H1 (cell line): ENCODE results near the gene FXYD3. TPM values are rescaled to one million over a fixed set of nuclear protein-coding genes. Genes with fewer than 3 reads are reported as not detected.

Experiments used
- CTCF ChIA-PET: fragments of 300-600 bp; sonication (Branson Sonifier 250); formaldehyde crosslinking; loops from one replicate; lab custom pipeline; 2021; ENCODE audit not compliant: partially characterized antibody; lab: Charles Lee
- POLR2A ChIA-PET: fragments of 300-600 bp; sonication (Branson Sonifier 250); formaldehyde crosslinking; loops from one replicate; lab custom pipeline; 2021; ENCODE audit warnings: inconsistent platforms; ENCODE audit not compliant: partially characterized antibody; lab: Charles Lee
- DNase-seq, 2 experiments: peaks; one replicate each; pipeline versions ENCODE4 v3.0.0 to v3.0.0-alpha.2; 2010 to 2022; ENCODE audit warnings: low spot score in 2 of 2, low read depth in 1 of 2, mixed read lengths in 1 of 2
- FAIRE-seq: peaks from 2 replicates; lab custom pipeline; 2011; peaks lifted over from hg19 to GRCh38; lab: Jason Lieb, UNC
- H2AFZ ChIP-seq: 2 replicates; pipeline ENCODE4 v1.8.1; 2012; ENCODE audit warnings: low read length, inconsistent platforms
- H2AK5ac ChIP-seq: 2 replicates; pipeline ENCODE4 v1.6.1; 2013; ENCODE audit warnings: low read depth, low read length
- H2BK120ac ChIP-seq: replicated peaks from 2 replicates; pipeline ENCODE3; 2013; ENCODE audit warnings: low read depth, low read length, inconsistent platforms
- H2BK12ac ChIP-seq: 2 replicates; pipeline ENCODE4 v1.6.1; 2013; ENCODE audit warnings: low read depth, low read length
- H2BK15ac ChIP-seq: 2 replicates; pipeline ENCODE4 v1.6.1; 2013; ENCODE audit warnings: low read length
- H2BK20ac ChIP-seq: 2 replicates; pipeline ENCODE4 v1.6.1; 2013; ENCODE audit warnings: low read length
- H2BK5ac ChIP-seq: 2 replicates; pipeline ENCODE4 v1.6.1; 2013; ENCODE audit warnings: low read depth, low read length
- H3K14ac ChIP-seq: 2 replicates; pipeline ENCODE4 v1.6.1; 2013; ENCODE audit warnings: inconsistent platforms; ENCODE audit not compliant: insufficient read length
- H3K18ac ChIP-seq: 2 replicates; pipeline ENCODE4 v1.6.1; 2013; ENCODE audit warnings: low read length; ENCODE audit errors: extremely low read depth
- H3K23ac ChIP-seq: 2 replicates; pipeline ENCODE4 v1.6.1; 2013; ENCODE audit warnings: inconsistent platforms; ENCODE audit not compliant: insufficient read length
- H3K23me2 ChIP-seq: 2 replicates; pipeline ENCODE4 v1.6.1; 2013; ENCODE audit warnings: low read depth, low read length
- H3K27ac ChIP-seq: 2 replicates; pipeline ENCODE4 v1.6.1; 2011; ENCODE audit warnings: low read depth, low read length, inconsistent platforms
- H3K27me3 ChIP-seq, 4 experiments: replicated peaks in 1 of 4; 1 replicate in 1 of 4; 2 replicates in 3 of 4; pipeline versions ENCODE4 v1.6.1 to v1.8.1; 2011 to 2013; ENCODE audit warnings: low read length in 3 of 4, mild to moderate bottlenecking in 3 of 4, inconsistent platforms in 2 of 4, mixed read lengths in 2 of 4, moderate library complexity in 1 of 4; ENCODE audit not compliant: control insufficient read depth in 3 of 4, insufficient read depth in 3 of 4; ENCODE audit errors: extremely low read depth in 1 of 4
- H3K36me3 ChIP-seq, 4 experiments: 2 replicates each; pipeline versions ENCODE4 v1.6.1 to v1.8.1; 2011 to 2013; ENCODE audit warnings: mild to moderate bottlenecking in 4 of 4, low read length in 3 of 4, moderate library complexity in 2 of 4, control low read depth in 1 of 4, inconsistent platforms in 1 of 4; ENCODE audit not compliant: insufficient read depth in 4 of 4, control insufficient read depth in 2 of 4
- H3K4ac ChIP-seq: replicated peaks from 2 replicates; pipeline ENCODE3; 2013; ENCODE audit warnings: low read length, low read depth, mixed read lengths, inconsistent platforms; ENCODE audit not compliant: insufficient read length
- H3K4me1 ChIP-seq, 4 experiments: replicated peaks in 1 of 4; 1 replicate in 1 of 4; 2 replicates in 3 of 4; pipeline versions ENCODE4 v1.6.1 to v1.8.1; 2011 to 2013; ENCODE audit warnings: low read length in 3 of 4, inconsistent platforms in 2 of 4, mixed read lengths in 1 of 4; ENCODE audit not compliant: insufficient read depth in 4 of 4, control insufficient read depth in 3 of 4
- H3K4me2 ChIP-seq, 2 experiments: 2 replicates each; pipeline versions ENCODE4 v1.6.1 to v1.8.1; 2011 to 2013; ENCODE audit warnings: low read depth in 2 of 2, low read length in 2 of 2, control low read depth in 1 of 2, inconsistent platforms in 1 of 2, mild to moderate bottlenecking in 1 of 2; ENCODE audit not compliant: insufficient read depth in 1 of 2
- H3K4me3 ChIP-seq, 4 experiments: fragments of 200-600, 300-600 bp in 1 of 4; sonication (generic), shearing (Covaris generic), sonication (Bioruptor Twin) in 1 of 4; 2 replicates each; pipeline versions ENCODE4 v1.5.1 to v1.8.1; 2011 to 2016; ENCODE audit warnings: low read length in 4 of 4, low read depth in 3 of 4, control low read depth in 2 of 4, inconsistent platforms in 2 of 4, mild to moderate bottlenecking in 2 of 4, mixed read lengths in 1 of 4, moderate library complexity in 1 of 4; ENCODE audit not compliant: insufficient read depth in 2 of 4; ENCODE audit errors: extremely low read depth in 1 of 4
- H3K56ac ChIP-seq: replicated peaks from 2 replicates; pipeline ENCODE3; 2013; ENCODE audit warnings: low read depth, mild to moderate bottlenecking, mixed read lengths, low read length, inconsistent platforms; ENCODE audit not compliant: insufficient read length
- H3K79me1 ChIP-seq: 2 replicates; pipeline ENCODE4 v1.6.1; 2013; ENCODE audit warnings: low read depth, low read length, control low read depth
- H3K79me2 ChIP-seq, 2 experiments: 2 replicates each; pipeline versions ENCODE4 v1.6.1 to v1.8.1; 2012 to 2013; ENCODE audit warnings: low read length in 2 of 2, mild to moderate bottlenecking in 2 of 2, inconsistent platforms in 1 of 2; ENCODE audit not compliant: insufficient read depth in 2 of 2, control insufficient read depth in 1 of 2
- H3K9ac ChIP-seq, 4 experiments: replicated peaks in 1 of 4; 1 replicate in 1 of 4; 2 replicates in 3 of 4; pipeline versions ENCODE4 v1.6.1 to v1.8.1; 2011 to 2013; ENCODE audit warnings: low read depth in 3 of 4, low read length in 3 of 4, control low read depth in 2 of 4, mild to moderate bottlenecking in 2 of 4, moderate library complexity in 2 of 4, inconsistent platforms in 1 of 4; ENCODE audit errors: extremely low read depth in 1 of 4
- H3K9me3 ChIP-seq, 2 experiments: 2 replicates each; pipeline versions ENCODE4 v1.6.1 to v1.8.1; 2012 to 2013; ENCODE audit warnings: mild to moderate bottlenecking in 2 of 2, moderate library complexity in 2 of 2, control low read depth in 1 of 2, inconsistent platforms in 1 of 2, low read depth in 1 of 2, low read length in 1 of 2, mixed read lengths in 1 of 2; ENCODE audit not compliant: insufficient read depth in 2 of 2
- H4K20me1 ChIP-seq, 2 experiments: replicated peaks in 1 of 2; 2 replicates each; pipeline versions ENCODE3 to v1.8.1; 2011 to 2013; ENCODE audit warnings: inconsistent platforms in 2 of 2, low read length in 2 of 2, mild to moderate bottlenecking in 1 of 2; ENCODE audit not compliant: insufficient read depth in 2 of 2, control insufficient read depth in 1 of 2
- H4K5ac ChIP-seq: 2 replicates; pipeline ENCODE4 v1.6.1; 2013; ENCODE audit warnings: low read length, low read depth, mixed read lengths, inconsistent platforms; ENCODE audit not compliant: insufficient read length
- H4K8ac ChIP-seq: 2 replicates; pipeline ENCODE4 v1.8.0; 2013; ENCODE audit warnings: mild to moderate bottlenecking, moderate library complexity, low read length, inconsistent platforms; ENCODE audit not compliant: insufficient read depth; ENCODE audit errors: extremely low read depth
- H4K91ac ChIP-seq: replicated peaks from 2 replicates; pipeline ENCODE3; 2013; ENCODE audit warnings: low read length, mixed read lengths, inconsistent platforms; ENCODE audit not compliant: insufficient read length
- CBX5 ChIP-seq: fragments of 300-800, 300-1000 bp; sonication (generic); IDR thresholded peaks from 2 replicates; pipeline ENCODE4 v1.7.1; 2016; ENCODE audit warnings: antibody characterized with exemption, low read length, low read depth
- EZH2 ChIP-seq: fragments of 200-600 bp; sonication (generic); IDR thresholded peaks from 2 replicates; pipeline ENCODE4 v1.7.1; 2012; ENCODE audit warnings: low read depth, mild to moderate bottlenecking, moderate library complexity, low read length, inconsistent platforms; ENCODE audit not compliant: severe bottlenecking
- TAF1 ChIP-seq: IDR thresholded peaks from 2 replicates; pipeline ENCODE4 v1.6.1; 2011; ENCODE audit warnings: mild to moderate bottlenecking, low read depth, low read length
- TCF12 ChIP-seq: IDR thresholded peaks from 2 replicates; pipeline ENCODE4 v1.6.1; 2011; ENCODE audit warnings: low read depth, mild to moderate bottlenecking, low read length
- WGBS, 2 experiments: shearing (Covaris generic) in 1 of 2; methylation state at CpG; one replicate each; pipeline versions ENCODE4 v1.1.6 to v1.1.7; 2013 to 2015; ENCODE audit warnings: low lambda C conversion rate in 2 of 2, mixed read lengths in 2 of 2, inconsistent platforms in 1 of 2, low coverage in 1 of 2, missing lambda C conversion rate in 1 of 2; ENCODE audit not compliant: insufficient replicate concordance in 2 of 2, insufficient coverage in 1 of 2, insufficient read length in 1 of 2; ENCODE audit errors: extremely low coverage in 1 of 2, missing lambda C conversion rate in 1 of 2; 5-methylcytosine and 5-hydroxymethylcytosine counted together
- polyA plus RNA-seq, 7 experiments: library from polyadenylated mRNA; depleted of rRNA in 3 of 7; stranded (reverse) in 5 of 7; unstranded in 2 of 7; fragments of >200 nt in 5 of 7; fragments of 200-250 nt in 2 of 7; gene quantifications; 1 replicate in 5 of 7; 2 replicates in 1 of 7; 4 replicates in 1 of 7; pipeline versions ENCODE4 v1.2.1 to v1.2.3, GENCODE V29; 2011 to 2013; ENCODE audit warnings: missing spikeins in 2 of 7, mixed read lengths in 2 of 7
- total RNA-seq: library from RNA; stranded (reverse); fragmentation: NEBNext Ultra II Directional; extraction: Animal tissue kit (Norgen Biotek cat#: 25700); gene quantifications from 2 replicates; pipeline ENCODE4 v1.2.1, GENCODE V29; 2021

Gene FXYD3
- total and polyA plus RNA-seq, 2 of the 8 experiments (the other 6 are each of a cell fraction or from before 2014, with no cell fraction given) = 0.33 TPM; not detected in 1

GRCh38 chr19:35126624-35126959 is 11.0 kb downstream of the FXYD3 start:
- H3K79me1 ChIP-seq = no peaks in the 10 kb centered on the region
- no peak for TF ChIP-seq CBX5
- no peak for TF ChIP-seq TCF12
- TF ChIP-seq EZH2 = no peak
- no peak for TF ChIP-seq TAF1
- TF ChIP-seq, all 59 proteins: peak for 0
- Histone ChIP-seq H2BK15ac (no peak overlapping the region), H2BK5ac (no peak overlapping the region), H4K20me1 (no peaks in the 10 kb centered on the region), H3K9me3 (no peaks in the 10 kb centered on the region), H3K4me2 (no peak overlapping the region), H3K23me2 (no peaks in the 10 kb centered on the region), H2BK120ac (no peak overlapping the region), H2AK5ac (0 out of 2 replicates have a peak overlapping the region, but pooled peaks have one; percentile 70), H3K9ac (no peak overlapping the region), H3K4ac (no peak overlapping the region), H4K91ac (no peak overlapping the region), H3K4me1 (peaks cover 2 to 9% (median 6%) of the 10 kb centered on the region in 4 experiments; a peak in 5 of 7 replicates), H3K79me2 (no peaks in the 10 kb centered on the region), H3K27me3 (no peaks in the 10 kb centered on the region; a peak in 1 of 7 replicates), H3K14ac (no peak overlapping the region), H3K4me3 (no peak overlapping the region), H4K5ac (no peak overlapping the region), H3K23ac (no peak overlapping the region), H2AFZ (no peak overlapping the region; the same call in 1 of the 2 replicates), H3K18ac (peak overlapping the region; percentile 19; the same call in 1 of the 2 replicates), H2BK20ac (no peak overlapping the region), H3K27ac (no peak overlapping the region), H3K56ac (no peak overlapping the region), H2BK12ac (no peak overlapping the region), H3K36me3 (no peaks in the 10 kb centered on the region), H4K8ac (peak overlapping the region; percentile 83)
- CTCF ChIA-PET = interaction anchor here (0.6 to 3.1 kb wide), 4 partner anchors 10 to 743 kb away, joined by 3 to 22 read pairs (median 12); partner anchors contain the start of genes FXYD1 and LGI4
- WGBS, 2 experiments = 93% methylated on average over 19 of the region's 20 CpGs; no CpG with 5 or more reads in 1 of the 2 experiments
- POLR2A ChIA-PET = interaction anchor here (1.1 to 2.3 kb wide), 6 partner anchors 10 to 75 kb away, joined by 3 to 7 read pairs (median 4); partner anchors contain the start of gene FXYD3
- no peak for FAIRE-seq
- DNase-seq = no peak
